GM18907 (cell line): ENCODE results near the gene SLC44A3.

Source experiments
- ATAC-seq: cut with Tn5 transposase; IDR thresholded peaks from one replicate; pipeline ENCODE4 v1.9.1; 2021; ENCODE audit warnings: mild to moderate bottlenecking, moderate library complexity; ENCODE audit not compliant: unreplicated experiment

SLC44A3 gene

DNA sequence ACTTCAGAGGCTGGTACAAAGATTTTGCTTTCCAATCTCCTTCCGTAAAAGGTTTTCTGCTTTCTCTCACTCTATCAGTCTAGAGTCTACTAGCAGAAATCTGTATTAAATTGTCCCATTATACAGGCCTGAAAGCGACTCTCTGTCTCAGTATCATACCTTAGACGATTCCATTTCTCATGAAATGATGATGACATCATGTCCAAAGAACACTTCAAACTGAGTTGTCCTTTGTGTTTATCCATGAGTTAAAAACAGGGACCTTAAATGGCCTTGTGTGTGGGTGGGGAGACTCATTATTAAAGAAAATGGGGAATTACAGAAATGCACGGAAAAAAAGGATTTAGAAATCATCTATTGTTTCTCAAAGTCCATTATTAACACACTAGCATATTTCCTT lies 21.0 kb upstream of the SLC44A3 start:
- ATAC-seq: no peak

GRCh38 chr1:94801919-94802546 lies 18.1 kb upstream of the SLC44A3 start:
- peak; percentile 89 for ATAC-seq

DNA sequence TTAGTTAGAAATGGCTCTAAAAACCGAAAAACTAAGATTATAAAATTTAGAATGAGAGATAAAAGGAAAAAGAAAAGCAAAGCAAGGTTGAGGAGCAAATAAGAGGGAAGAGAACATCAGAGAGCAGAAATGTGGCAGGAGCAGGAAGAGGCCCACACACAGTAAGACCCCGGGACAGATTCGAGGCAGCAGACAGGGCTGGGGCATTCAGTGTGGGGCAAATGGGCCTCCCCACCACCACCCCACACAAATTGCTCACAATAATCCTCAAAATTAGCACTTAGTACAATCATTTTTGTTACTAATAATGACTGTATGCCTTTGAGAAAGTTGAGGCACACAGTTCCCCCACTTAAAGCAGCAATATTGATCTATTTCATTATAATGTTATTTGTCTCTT lies 17.1 kb upstream of the SLC44A3 start:
- ATAC-seq: no peak

GRCh38 chr1:94803517-94804441 lies 16.4 kb upstream of the SLC44A3 start:
- no peak for ATAC-seq

DNA sequence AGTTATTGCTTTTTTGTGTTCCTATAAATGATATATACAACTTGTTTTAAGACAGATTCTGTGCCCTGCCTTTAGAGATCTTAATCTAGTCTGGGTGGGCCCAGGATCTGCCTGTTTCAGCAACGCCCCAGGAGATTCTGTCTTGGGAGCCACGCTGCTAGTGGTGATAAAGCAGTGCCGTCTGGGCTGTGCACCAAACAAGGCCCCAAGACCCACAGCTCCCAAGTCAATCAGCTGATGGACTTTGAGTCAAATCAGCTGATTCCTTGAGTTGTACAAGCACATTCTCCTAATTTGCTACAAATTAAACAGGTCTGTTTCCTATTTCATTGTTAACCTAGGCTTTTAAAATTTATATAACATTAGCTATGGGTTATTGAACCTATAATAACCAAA lies 15.7 kb upstream of the SLC44A3 start:
- no peak for ATAC-seq

DNA sequence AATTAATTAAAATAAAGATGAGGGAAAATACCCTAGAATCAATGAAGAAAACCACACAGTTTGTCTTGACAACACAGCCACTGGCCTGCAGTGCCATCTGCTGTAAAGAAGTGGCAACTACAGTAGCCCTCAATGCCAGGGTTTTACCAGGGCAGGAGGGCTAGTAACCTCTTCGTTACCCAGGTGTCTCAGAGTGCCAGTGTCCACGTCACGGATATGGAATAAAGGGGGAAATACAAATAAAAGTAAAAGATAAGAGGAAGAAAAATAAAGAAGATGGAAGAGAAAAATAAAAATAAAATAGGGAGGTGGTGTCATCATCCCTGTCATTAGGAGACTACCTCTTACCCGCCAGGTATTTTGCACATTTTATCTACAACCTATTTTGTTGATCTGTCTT lies 14.2 kb upstream of the SLC44A3 start:
- ATAC-seq: peak; percentile 58

DNA sequence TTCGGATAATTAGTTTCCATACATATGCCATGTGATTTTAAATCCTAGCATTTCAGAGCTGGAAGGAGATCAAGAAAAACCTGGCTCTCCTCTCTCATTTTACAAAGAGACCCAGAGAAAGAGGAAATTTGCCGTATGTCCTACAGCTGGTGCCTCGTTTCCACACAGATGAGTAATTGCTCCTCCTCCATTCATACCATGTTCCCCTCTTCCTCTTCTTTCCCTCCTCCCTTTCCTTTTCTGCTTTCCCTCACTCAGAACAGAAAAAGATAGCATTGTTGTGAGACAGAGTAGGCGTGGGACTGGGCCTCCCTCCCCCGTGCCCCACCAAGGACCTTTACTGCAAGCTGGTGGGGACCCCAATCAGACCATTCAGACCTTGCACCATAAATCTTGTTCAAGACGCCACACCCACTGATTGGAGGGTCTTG lies 13.7 kb upstream of the SLC44A3 start:
- no peak for ATAC-seq

DNA sequence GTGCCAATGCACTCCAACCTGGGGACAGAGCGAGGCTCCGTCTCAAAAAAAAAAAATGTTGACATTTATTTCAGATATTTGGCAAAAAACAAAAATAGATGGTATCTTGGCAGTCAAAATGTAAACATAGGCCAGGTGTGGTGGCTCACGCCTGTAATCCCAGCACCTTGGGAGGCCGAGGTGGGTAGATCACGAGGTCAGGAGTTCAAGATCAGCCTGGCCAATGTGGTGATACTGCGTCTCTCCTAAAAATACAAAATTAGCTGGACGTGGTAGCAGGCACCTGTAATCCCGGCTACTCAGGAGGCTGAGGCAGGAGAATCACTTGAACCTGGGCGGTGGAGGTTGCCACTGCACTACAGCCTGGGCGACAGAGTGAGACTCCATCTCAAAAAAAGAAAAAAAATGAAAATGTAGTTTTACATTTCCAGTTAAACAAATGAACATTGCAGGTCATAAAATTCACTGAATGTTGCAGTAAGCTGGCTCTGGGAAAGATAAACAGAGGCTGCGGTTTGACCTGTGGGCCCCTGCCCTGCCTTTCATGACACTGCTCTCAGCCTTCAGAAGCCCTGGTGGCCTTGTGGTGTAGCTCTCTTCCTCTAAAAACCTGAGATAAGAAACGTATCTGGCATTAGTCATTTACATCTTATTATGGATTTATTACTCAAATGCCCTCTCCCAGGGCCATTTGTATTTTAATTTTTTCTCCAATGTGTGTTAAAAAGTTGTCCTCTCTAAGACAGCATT lies 12.2 kb upstream of the SLC44A3 start:
- ATAC-seq: no peak

DNA sequence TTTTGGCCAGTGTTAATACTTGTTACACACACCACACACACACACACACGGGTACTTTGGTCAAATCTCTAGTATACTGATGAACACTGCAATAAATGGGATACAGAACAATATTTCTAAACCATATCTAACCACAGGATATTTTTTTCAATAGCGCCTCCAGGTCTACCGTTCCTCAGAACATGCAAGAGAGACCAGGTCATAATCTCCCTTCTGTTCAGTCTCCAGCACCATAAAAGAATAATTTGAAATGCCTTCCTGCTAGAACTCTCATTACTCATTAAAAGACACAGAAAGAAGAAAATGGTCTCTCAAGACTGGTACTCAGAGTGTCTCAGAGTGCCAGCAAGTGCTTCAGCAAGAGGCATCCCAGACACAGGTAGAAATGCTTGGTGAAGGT lies 11.5 kb upstream of the SLC44A3 start:
- ATAC-seq: no peak

- no peak for ATAC-seq
Measured at GRCh38 chr1:94812985-94813384, 7.2 kb upstream of the SLC44A3 start.

DNA sequence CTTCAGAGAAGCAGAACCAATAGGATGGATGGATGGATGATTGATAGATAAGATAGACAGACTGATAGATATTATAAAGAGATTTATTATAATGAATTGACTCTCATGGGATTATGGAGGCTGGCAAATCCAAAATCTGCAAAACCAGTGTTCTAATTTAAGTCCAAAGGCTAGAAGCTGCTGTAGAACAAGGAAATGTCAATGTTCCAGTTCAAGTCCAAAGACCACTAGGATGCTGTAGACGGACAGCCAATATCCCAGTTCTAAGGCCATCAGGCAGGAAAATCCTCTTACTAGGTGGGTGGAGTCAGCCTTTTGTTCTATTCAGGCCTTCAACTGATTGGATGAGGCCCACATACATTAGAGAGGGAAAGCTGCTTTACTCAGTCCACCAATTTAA lies 4.1 kb upstream of the SLC44A3 start:
- ATAC-seq: no peak

- no peak for ATAC-seq
Measured at GRCh38 chr1:94817712-94818111, 2.4 kb upstream of the SLC44A3 start.

- ATAC-seq: no peak
Measured at GRCh38 chr1:94819238-94819944, 766 bp upstream of the SLC44A3 start.

DNA sequence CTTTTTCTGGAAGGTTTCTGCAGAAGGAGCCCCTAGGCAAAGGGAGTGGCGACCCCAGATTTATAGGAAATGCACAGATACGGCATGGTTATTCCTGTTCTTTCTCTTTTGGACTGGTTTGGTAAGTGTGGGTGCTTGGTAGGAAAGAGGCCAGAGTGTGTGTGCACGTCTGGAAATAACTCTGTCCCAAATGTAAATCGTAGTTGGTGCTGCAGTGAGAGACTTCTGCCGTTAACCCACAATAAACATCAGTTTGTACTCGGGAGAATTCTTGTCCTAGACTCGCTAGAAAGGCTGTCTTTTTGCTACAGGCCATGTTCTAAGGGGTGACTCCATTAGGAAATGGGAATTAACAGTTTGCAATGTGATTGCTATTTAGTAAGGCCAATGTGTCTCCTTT lies 779 bp downstream of the SLC44A3 start:
- ATAC-seq: no peak

- ATAC-seq: no peak
Measured at GRCh38 chr1:94821636-94822305, 1.6 kb downstream of the SLC44A3 start.

DNA sequence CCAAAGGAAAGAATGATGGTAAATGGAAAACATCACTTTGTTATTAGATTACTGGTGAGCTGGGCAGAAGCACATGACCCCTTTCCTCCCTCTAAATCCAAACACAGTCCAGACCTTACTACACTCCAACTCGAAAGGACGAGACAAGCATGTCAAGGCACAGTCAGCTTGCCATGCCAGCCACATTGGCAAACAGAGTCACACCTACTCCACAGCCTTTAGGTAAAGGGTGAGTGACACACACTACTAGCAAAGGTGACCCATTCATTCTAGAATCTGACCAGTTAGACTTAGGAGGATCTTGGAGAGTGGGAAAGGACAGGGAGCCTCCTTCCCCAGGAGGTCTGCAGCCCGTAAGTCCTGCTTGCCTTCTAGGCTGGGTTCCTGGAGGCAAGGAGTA lies 3.0 kb downstream of the SLC44A3 start:
- ATAC-seq: no peak

- no peak for ATAC-seq
Measured at GRCh38 chr1:94825936-94826335, 5.8 kb downstream of the SLC44A3 start.

- no peak for ATAC-seq
Measured at GRCh38 chr1:94827434-94827833, 7.3 kb downstream of the SLC44A3 start.

GRCh38 chr1:94828251-94828650 lies 8.1 kb downstream of the SLC44A3 start:
- no peak for ATAC-seq

DNA sequence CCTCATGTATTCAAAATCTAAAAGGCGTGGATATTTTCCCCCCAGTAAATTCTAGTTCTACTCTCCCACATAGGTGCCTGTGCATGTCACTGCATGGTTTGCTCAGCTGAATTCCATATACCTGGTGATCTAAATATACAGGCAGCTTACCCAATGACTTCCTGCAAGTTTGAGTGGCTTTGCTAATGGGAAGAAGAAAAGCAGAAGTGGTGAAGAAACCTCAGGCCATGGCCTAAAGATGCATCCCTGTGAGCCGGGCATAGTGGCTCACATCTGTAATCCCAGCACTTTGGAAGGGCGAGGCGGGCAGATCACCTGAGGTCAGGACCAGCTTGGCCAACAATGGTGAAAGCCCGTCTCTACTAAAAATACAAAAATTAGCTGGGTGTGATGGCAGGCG lies 11.5 kb downstream of the SLC44A3 start:
- ATAC-seq: no peak
